ENCODE data around the gene GPR153. TPM values are rescaled to one million over a fixed set of nuclear protein-coding genes. Genes with fewer than 3 reads are reported as not detected.

The GPR153 gene
- total RNA-seq, 1 experiment from 2014 or later, result 6.1 TPM

DNA sequence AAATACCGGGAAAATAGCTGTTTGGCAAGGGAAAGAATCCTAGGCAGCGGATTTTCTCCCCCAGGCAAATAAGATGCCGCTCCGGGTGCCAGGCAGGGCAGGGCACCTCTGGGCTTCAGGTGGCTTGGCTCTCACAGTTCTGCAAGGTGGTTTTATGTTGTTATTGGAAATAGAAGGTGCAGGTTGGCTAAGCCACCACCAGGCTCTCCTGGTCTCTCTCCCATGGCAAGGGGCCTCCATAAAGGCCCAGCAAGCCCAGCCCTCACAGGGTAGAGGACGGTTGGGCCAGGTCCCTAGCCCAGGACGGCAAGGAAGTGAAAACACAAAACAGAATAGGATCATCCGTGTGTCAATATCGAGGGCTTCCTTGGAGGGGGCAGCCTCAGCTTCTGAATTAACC is 37.6 kb upstream of the GPR153 start:
- intact Hi-C loops (cut with micrococcal nuclease), result no loop called here
- Histone ChIP-seq H2AFZ (ENCODE audit: low read depth, low read length, poor library complexity, severe bottlenecking) (no peak overlapping the region), H3K79me2 (ENCODE audit: insufficient read depth, low read length) (no peaks in the 10 kb centered on the region), H3K4me2 (ENCODE audit: low read length) (no peak overlapping the region), H3K9me2 (ENCODE audit: insufficient read depth) (no peaks in the 10 kb centered on the region), H3K9ac (ENCODE audit: low read length) (no peak overlapping the region), H4K20me1 (ENCODE audit: insufficient read depth) (no peaks in the 10 kb centered on the region), H3K4me1 (ENCODE audit: control insufficient read depth in 1 of 2, insufficient read depth in 2 of 2, low read length in 2 of 2) (peaks cover 0 to 9% of the 10 kb centered on the region in 2 experiments; a peak in 1 of 4 replicates), H3K4me3 (replicated peaks in 1 of 2; ENCODE audit: low read depth in 1 of 2, low read length in 2 of 2) (no peak overlapping the region), H3K27ac (ENCODE audit: low read depth, low read length) (no peak overlapping the region), H3K27me3 (ENCODE audit: insufficient read depth, low read length) (no peaks in the 10 kb centered on the region), H3K9me3 (ENCODE audit: control insufficient read depth in 1 of 2, insufficient read depth in 1 of 2, low read depth in 1 of 2, low read length in 2 of 2) (no peaks in the 10 kb centered on the region), H3K36me3 (ENCODE audit: control insufficient read depth in 1 of 2, insufficient read depth in 2 of 2, low read length in 2 of 2) (peaks cover 2 to 7% of the 10 kb centered on the region in 2 experiments; a peak in 2 of 4 replicates)
- ATAC-seq (no peak), DNase-seq (ENCODE audit: low read depth, low spot score) (no peak)
- POLR2A ChIA-PET, result no interaction called here
- RAD21 ChIA-PET (ENCODE audit: low non-redundant PET in 1 of 2, low total read pairs in 2 of 2, uncharacterized antibody in 2 of 2, unreplicated experiment in 2 of 2), result no interaction called here
- no TSS peak for BruUV-seq (replicated peaks)
- CTCF ChIA-PET, result no interaction called here
- TF ChIP-seq EGR1 (IDR thresholded peaks at IDR 0.05; ENCODE audit: low read depth), result no peak
- TF ChIP-seq POLR2AphosphoS5 (IDR thresholded peaks at IDR 0.05; ENCODE audit: low read depth, low read length), result no peak
- no peak for TF ChIP-seq RAD21 (IDR thresholded peaks at IDR 0.05; ENCODE audit: low read depth)
- TF ChIP-seq EZH2phosphoT487 (IDR thresholded peaks at IDR 0.05; ENCODE audit: borderline replicate concordance), result no peak
- TF ChIP-seq MAX (IDR thresholded peaks at IDR 0.05), result no peak
- TF ChIP-seq EZH2 (IDR thresholded peaks at IDR 0.05), result no peak
- TF ChIP-seq ELF1 (IDR thresholded peaks at IDR 0.05; ENCODE audit: borderline replicate concordance, low read depth), result no peak
- no peak for TF ChIP-seq SP1 (IDR thresholded peaks at IDR 0.05; ENCODE audit: low read depth)

DNA sequence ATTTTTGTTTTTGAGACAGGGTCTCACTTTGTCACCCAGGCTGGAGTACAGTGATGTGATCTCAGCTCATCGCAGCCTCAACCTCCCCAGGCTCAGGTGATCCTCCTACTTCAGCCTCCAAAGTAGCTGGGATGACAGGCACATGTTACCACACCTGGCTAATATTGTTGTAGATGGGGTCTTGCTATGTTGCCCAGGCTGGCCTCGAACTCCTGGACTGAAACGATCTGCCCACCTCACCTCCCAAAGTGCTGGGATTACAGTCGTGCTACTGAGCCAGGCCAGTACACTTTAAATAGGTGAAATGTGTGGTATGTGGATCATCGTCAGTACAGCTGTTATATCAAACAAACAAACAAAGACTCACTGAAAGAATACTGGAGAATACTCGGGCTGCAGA is 35.0 kb upstream of the GPR153 start:
- ATAC-seq, result no peak
- Histone ChIP-seq H3K9me3 (ENCODE audit: control insufficient read depth in 1 of 2, insufficient read depth in 1 of 2, low read depth in 1 of 2, low read length in 2 of 2) (no peaks in the 10 kb centered on the region), H3K27me3 (ENCODE audit: insufficient read depth, low read length) (no peaks in the 10 kb centered on the region), H3K9me2 (ENCODE audit: insufficient read depth) (no peaks in the 10 kb centered on the region), H3K36me3 (ENCODE audit: control insufficient read depth in 1 of 2, insufficient read depth in 2 of 2, low read length in 2 of 2) (peaks cover 2 to 7% of the 10 kb centered on the region in 2 experiments; a peak in 2 of 4 replicates), H3K79me2 (ENCODE audit: insufficient read depth, low read length) (no peaks in the 10 kb centered on the region), H4K20me1 (ENCODE audit: insufficient read depth) (no peaks in the 10 kb centered on the region), H3K4me3 (replicated peaks in 1 of 2; ENCODE audit: low read depth in 1 of 2, low read length in 2 of 2) (no peak overlapping the region), H3K4me1 (ENCODE audit: control insufficient read depth in 1 of 2, insufficient read depth in 2 of 2, low read length in 2 of 2) (peaks cover 0 to 8% of the 10 kb centered on the region in 2 experiments; a peak in 1 of 4 replicates), H3K27ac (ENCODE audit: low read depth, low read length) (no peak overlapping the region), H3K9ac (ENCODE audit: low read length) (no peak overlapping the region), H2AFZ (ENCODE audit: low read depth, low read length, poor library complexity, severe bottlenecking) (no peak overlapping the region), H3K4me2 (ENCODE audit: low read length) (no peak overlapping the region)
- POLR2A ChIA-PET, result no interaction called here
- BruUV-seq (replicated peaks), result no TSS peak
- RAD21 ChIA-PET (ENCODE audit: low non-redundant PET in 1 of 2, low total read pairs in 2 of 2, uncharacterized antibody in 2 of 2, unreplicated experiment in 2 of 2), result no interaction called here
- no peak for DNase-seq (ENCODE audit: low read depth, low spot score)
- CTCF ChIA-PET, result no interaction called here
- TF ChIP-seq SP1 (IDR thresholded peaks at IDR 0.05; ENCODE audit: low read depth), result no peak
- no peak for TF ChIP-seq POLR2AphosphoS5 (IDR thresholded peaks at IDR 0.05; ENCODE audit: low read depth, low read length)
- TF ChIP-seq EZH2phosphoT487 (IDR thresholded peaks at IDR 0.05; ENCODE audit: borderline replicate concordance), result no peak
- TF ChIP-seq, protein P1, sequence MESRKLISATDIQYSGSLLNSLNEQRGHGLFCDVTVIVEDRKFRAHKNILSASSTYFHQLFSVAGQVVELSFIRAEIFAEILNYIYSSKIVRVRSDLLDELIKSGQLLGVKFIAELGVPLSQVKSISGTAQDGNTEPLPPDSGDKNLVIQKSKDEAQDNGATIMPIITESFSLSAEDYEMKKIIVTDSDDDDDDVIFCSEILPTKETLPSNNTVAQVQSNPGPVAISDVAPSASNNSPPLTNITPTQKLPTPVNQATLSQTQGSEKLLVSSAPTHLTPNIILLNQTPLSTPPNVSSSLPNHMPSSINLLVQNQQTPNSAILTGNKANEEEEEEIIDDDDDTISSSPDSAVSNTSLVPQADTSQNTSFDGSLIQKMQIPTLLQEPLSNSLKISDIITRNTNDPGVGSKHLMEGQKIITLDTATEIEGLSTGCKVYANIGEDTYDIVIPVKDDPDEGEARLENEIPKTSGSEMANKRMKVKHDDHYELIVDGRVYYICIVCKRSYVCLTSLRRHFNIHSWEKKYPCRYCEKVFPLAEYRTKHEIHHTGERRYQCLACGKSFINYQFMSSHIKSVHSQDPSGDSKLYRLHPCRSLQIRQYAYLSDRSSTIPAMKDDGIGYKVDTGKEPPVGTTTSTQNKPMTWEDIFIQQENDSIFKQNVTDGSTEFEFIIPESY (IDR thresholded peaks at IDR 0.05; ENCODE audit: extremely low read depth, insufficient replicate concordance, low read length), result no peak
- TF ChIP-seq POLR2A (IDR thresholded peaks at IDR 0.05; ENCODE audit: borderline replicate concordance, extremely low read depth, insufficient read depth, insufficient read length), result no peak
- TF ChIP-seq TCF7L2 (IDR thresholded peaks at IDR 0.05; ENCODE audit: borderline replicate concordance, extremely low read depth, insufficient read depth, insufficient read length), result no peak
- no peak for TF ChIP-seq EGR1 (IDR thresholded peaks at IDR 0.05; ENCODE audit: low read depth)
- no peak for TF ChIP-seq RAD21 (IDR thresholded peaks at IDR 0.05; ENCODE audit: low read depth)
- TF ChIP-seq JUND (IDR thresholded peaks at IDR 0.05), result no peak
- intact Hi-C loops (cut with micrococcal nuclease), result no loop called here
